Glutamatergic neuron (in vitro differentiated cells): Measurements from ENCODE around the gene PELI2. TPM values are rescaled to one million over a fixed set of nuclear protein-coding genes. Genes with fewer than 3 reads are reported as not detected.

Experiments used
- DNase-seq: peaks from one replicate; pipeline ENCODE4 v3.0.0; 2022
- H3K27ac Mint-ChIP-seq: one replicate; pipeline ENCODE4 v1.8.0; 2020; ENCODE audit warnings: mild to moderate bottlenecking, mixed read lengths, inconsistent platforms; ENCODE audit not compliant: unreplicated experiment
- H3K27me3 Mint-ChIP-seq: one replicate; pipeline ENCODE4 v1.8.0; 2020; ENCODE audit warnings: mild to moderate bottlenecking, moderate library complexity, mixed read lengths, inconsistent platforms; ENCODE audit not compliant: unreplicated experiment
- H3K36me3 Mint-ChIP-seq: one replicate; pipeline ENCODE4 v1.8.0; 2020; ENCODE audit warnings: mild to moderate bottlenecking, mixed read lengths, inconsistent platforms; ENCODE audit not compliant: unreplicated experiment
- H3K4me1 Mint-ChIP-seq: one replicate; pipeline ENCODE4 v1.8.0; 2020; ENCODE audit warnings: mild to moderate bottlenecking, low read depth, mixed read lengths, inconsistent platforms; ENCODE audit not compliant: unreplicated experiment
- H3K4me3 Mint-ChIP-seq: one replicate; pipeline ENCODE4 v1.8.0; 2020; ENCODE audit warnings: mild to moderate bottlenecking, mixed read lengths, inconsistent platforms; ENCODE audit not compliant: unreplicated experiment
- H3K9me3 Mint-ChIP-seq: one replicate; pipeline ENCODE4 v1.8.0; 2020; ENCODE audit warnings: mild to moderate bottlenecking, moderate library complexity, mixed read lengths, inconsistent platforms; ENCODE audit not compliant: unreplicated experiment
- CTCF ChIP-seq: fragments of 200-600 bp; sonication (generic); IDR thresholded peaks from one replicate; pipeline ENCODE4 v1.5.0; 2021; ENCODE audit not compliant: partially characterized antibody, unreplicated experiment
- total RNA-seq: library from RNA; stranded (reverse); fragmentation: NEBNext Ultra II Directional; extraction: Animal tissue kit (Norgen Biotek cat#: 25700); gene quantifications from one replicate; pipeline ENCODE4 v1.2.1, GENCODE V29; 2021; ENCODE audit not compliant: unreplicated experiment

The PELI2 gene
- total RNA-seq, 1 donor from 2014 or later: 158 TPM

GRCh38 chr14:56082880-56083279 is 35.3 kb upstream of the PELI2 start:
- DNase-seq: no peak
- H3K27ac Mint-ChIP-seq: no peak overlapping the region
- H3K9me3 Mint-ChIP-seq: peaks cover 1% of the 10 kb centered on the region
- H3K4me3 Mint-ChIP-seq: no peak overlapping the region
- TF ChIP-seq CTCF: no peak
- peaks cover 20% of the 10 kb centered on the region for H3K4me1 Mint-ChIP-seq
- H3K27me3 Mint-ChIP-seq: no peaks in the 10 kb centered on the region
- no peaks in the 10 kb centered on the region for H3K36me3 Mint-ChIP-seq

- H3K27ac Mint-ChIP-seq: no peak overlapping the region
- no peak for DNase-seq
- H3K4me3 Mint-ChIP-seq: no peak overlapping the region
- H3K27me3 Mint-ChIP-seq: peaks cover 4% of the 10 kb centered on the region
- H3K4me1 Mint-ChIP-seq: peaks cover 37% of the 10 kb centered on the region
- no peak for TF ChIP-seq CTCF
- no peaks in the 10 kb centered on the region for H3K36me3 Mint-ChIP-seq
- peaks cover 3% of the 10 kb centered on the region for H3K9me3 Mint-ChIP-seq
These were observed 32.7 kb upstream of the PELI2 start for GRCh38 chr14:56085471-56085870.

GRCh38 chr14:56087671-56088471 is 30.3 kb upstream of the PELI2 start:
- Mint-ChIP-seq H3K4me3 (peak overlapping the region; percentile 50), H3K36me3 (no peaks in the 10 kb centered on the region), H3K4me1 (peaks cover 31% of the 10 kb centered on the region), H3K9me3 (peaks cover 5% of the 10 kb centered on the region), H3K27me3 (peaks cover 4% of the 10 kb centered on the region), H3K27ac (peak overlapping the region; percentile 91)
- no peak for TF ChIP-seq CTCF
- DNase-seq: no peak

GRCh38 chr14:56088941-56089340 is 29.3 kb upstream of the PELI2 start:
- Mint-ChIP-seq H3K36me3 (no peaks in the 10 kb centered on the region), H3K27me3 (peaks cover 4% of the 10 kb centered on the region), H3K9me3 (peaks cover 5% of the 10 kb centered on the region), H3K4me3 (peak overlapping the region; percentile 45), H3K4me1 (peaks cover 37% of the 10 kb centered on the region), H3K27ac (peak overlapping the region; percentile 83)
- TF ChIP-seq CTCF: no peak
- DNase-seq: no peak

GRCh38 chr14:56092763-56093162 is 25.4 kb upstream of the PELI2 start:
- no peak overlapping the region for H3K4me3 Mint-ChIP-seq
- no peak for DNase-seq
- H3K9me3 Mint-ChIP-seq: peaks cover 8% of the 10 kb centered on the region
- no peak for TF ChIP-seq CTCF
- no peaks in the 10 kb centered on the region for H3K36me3 Mint-ChIP-seq
- peaks cover 6% of the 10 kb centered on the region for H3K27me3 Mint-ChIP-seq
- H3K27ac Mint-ChIP-seq: no peak overlapping the region
- peaks cover 57% of the 10 kb centered on the region for H3K4me1 Mint-ChIP-seq
